HG03439 (cell line): ENCODE results near the gene ETV4.

Experiments
- ATAC-seq: cut with Tn5 transposase; IDR thresholded peaks from one replicate; pipeline ENCODE4 v1.9.1; 2021; ENCODE audit warnings: mild to moderate bottlenecking, moderate library complexity; ENCODE audit not compliant: unreplicated experiment

The ETV4 gene

GRCh38 chr17:43546319-43547188 is at the start of gene ETV4:
ETV4 (minus strand) TSS chr17:43546340; CDS start chr17:43545617, 723 bp downstream.
- ATAC-seq: peak; percentile 74

GRCh38 chr17:43595466-43595865 is 49.3 kb upstream of the ETV4 start:
- no peak for ATAC-seq

- ATAC-seq: no peak
Observed at GRCh38 chr17:43591779-43592562, 45.8 kb upstream of the ETV4 start.

- ATAC-seq: no peak
Observed at GRCh38 chr17:43591001-43591400, 44.9 kb upstream of the ETV4 start.

GRCh38 chr17:43588664-43589435 is 42.7 kb upstream of the ETV4 start:
- no peak for ATAC-seq

- ATAC-seq: no peak
Observed at GRCh38 chr17:43588121-43588520, 42.0 kb upstream of the ETV4 start.

GRCh38 chr17:43587647-43588046 is 41.5 kb upstream of the ETV4 start:
- no peak for ATAC-seq

GRCh38 chr17:43584666-43585102 is 38.5 kb upstream of the ETV4 start:
- no peak for ATAC-seq

- no peak for ATAC-seq
Observed at GRCh38 chr17:43583332-43583731, 37.2 kb upstream of the ETV4 start.

- ATAC-seq: no peak
Observed at GRCh38 chr17:43581613-43582012, 35.5 kb upstream of the ETV4 start.

GRCh38 chr17:43581130-43581529 is 35.0 kb upstream of the ETV4 start:
- no peak for ATAC-seq

- ATAC-seq: no peak
Observed at GRCh38 chr17:43579566-43580140, 33.5 kb upstream of the ETV4 start.

GRCh38 chr17:43578699-43579565 is 32.8 kb upstream of the ETV4 start:
- peak; percentile 73 for ATAC-seq

- ATAC-seq: no peak
Observed at GRCh38 chr17:43578404-43578698, 32.2 kb upstream of the ETV4 start.

- ATAC-seq: no peak
Observed at GRCh38 chr17:43577664-43578403, 31.7 kb upstream of the ETV4 start.

GRCh38 chr17:43576563-43577229 is 30.6 kb upstream of the ETV4 start:
- ATAC-seq: no peak

- no peak for ATAC-seq
Observed at GRCh38 chr17:43574896-43575525, 28.9 kb upstream of the ETV4 start.

- no peak for ATAC-seq
Observed at GRCh38 chr17:43574348-43574747, 28.2 kb upstream of the ETV4 start.
